Hippocampal formation (tissue), 2 donors: Measurements from ENCODE around the gene ARID3C.
A peak's percentile ranks its signal among the peaks of the same experiment; 100 is the strongest.
"Not testable (repeated sequence)": the region's sequence is repeated elsewhere in the genome, so short reads cannot be mapped to it uniquely, and the experiment has no call there.

Experiments
- DNase-seq, 2 donors: peaks; one replicate each; lab custom pipeline; 2025; lab: John Stamatoyannopoulos, UW

The ARID3C gene

GRCh38 chr9:34651876-34652601 is 23.2 kb upstream of the ARID3C start, which contains the start of gene IL11RA:
Gene IL11RA, plus strand, starts transcription at chr9:34652185. Its CDS starts 3,033 bp downstream, at chr9:34655218.
- DNase-seq, result peak; percentile 71 to 82

GRCh38 chr9:34651321-34651720 is 22.5 kb upstream of the ARID3C start:
- DNase-seq, result no peak

- peak in 1 of 2 donors; percentile 10 for DNase-seq
Measured at GRCh38 chr9:34650816-34651215, 21.9 kb upstream of the ARID3C start.

- no peak for DNase-seq
Measured at GRCh38 chr9:34648673-34649072, 19.8 kb upstream of the ARID3C start.

GRCh38 chr9:34647651-34648050 is 18.8 kb upstream of the ARID3C start:
- no peak for DNase-seq

- no peak for DNase-seq
Measured at GRCh38 chr9:34647084-34647403, 18.2 kb upstream of the ARID3C start.

- DNase-seq, result peak; percentile 75 to 85
Measured at GRCh38 chr9:34646211-34647083, 17.6 kb upstream of the ARID3C start, which contains the start of gene GALT. Gene GALT, plus strand, starts transcription at chr9:34646675. Its CDS starts 30 bp downstream, at chr9:34646705.

- no peak for DNase-seq
Measured at GRCh38 chr9:34644766-34645314, 16.0 kb upstream of the ARID3C start.

- DNase-seq, result no peak
Measured at GRCh38 chr9:34642679-34643078, 13.8 kb upstream of the ARID3C start.

GRCh38 chr9:34639322-34639721 is 10.5 kb upstream of the ARID3C start:
- not testable (repeated sequence) for DNase-seq

GRCh38 chr9:34638138-34638445 is 9.2 kb upstream of the ARID3C start:
- DNase-seq, result no peak

- DNase-seq, result peak; percentile 92
Measured at GRCh38 chr9:34637356-34638137, 8.7 kb upstream of the ARID3C start, which contains the start of gene SIGMAR1. Gene SIGMAR1, minus strand, starts transcription at chr9:34637787. Its CDS starts 90 bp downstream, at chr9:34637697.

- peak in 1 of 2 donors; percentile 40 for DNase-seq
Measured at GRCh38 chr9:34636791-34637355, 8.0 kb upstream of the ARID3C start.

- no peak for DNase-seq
Measured at GRCh38 chr9:34635556-34635955, 6.7 kb upstream of the ARID3C start.

GRCh38 chr9:34634551-34635248 is 5.8 kb upstream of the ARID3C start:
- DNase-seq, result no peak

- peak; percentile 49 to 59 for DNase-seq
Measured at GRCh38 chr9:34633851-34634550, 5.1 kb upstream of the ARID3C start.

GRCh38 chr9:34633166-34633565 is 4.3 kb upstream of the ARID3C start:
- DNase-seq, result no peak

- no peak for DNase-seq
Measured at GRCh38 chr9:34630402-34631154, 1.7 kb upstream of the ARID3C start.

GRCh38 chr9:34629491-34629808 is 584 bp upstream of the ARID3C start:
- no peak for DNase-seq
